ENCODE measurements around the gene CTSH. TPM values are rescaled to one million over a fixed set of nuclear protein-coding genes. Genes with fewer than 3 reads are reported as not detected.
"Not testable (repeated sequence)": the region's sequence is repeated elsewhere in the genome, so short reads cannot be mapped to it uniquely, and the experiment has no call there.

CTSH gene
- total and polyA plus RNA-seq, 7 donors, result 16.0 to 52.6 (median 29.7) TPM

GRCh38 chr15:78880813-78881212 is 64.0 kb downstream of the CTSH start:
- Histone ChIP-seq H3K36me3 (ENCODE audit: insufficient read depth in 1 of 2, low read depth in 1 of 2) (peaks cover 0 to 50% of the 10 kb centered on the region in 2 donors), H3K4me1 (peaks cover 63% of the 10 kb centered on the region), H3K27me3 (ENCODE audit: insufficient read depth in 3 of 3, low read length in 2 of 3) (no peaks in the 10 kb centered on the region), H3K4me3 (no peak overlapping the region), H3K27ac (no peak overlapping the region), H3K9me3 (no peaks in the 10 kb centered on the region)
- ATAC-seq (no peak), DNase-seq (no peak)
- WGBS, 3 donors, result 82 to 93% (median 85%) methylated on average over 1 of the region's 1 CpG
- intact Hi-C loops (cut with DNase I), result loop anchor here in 1 of 2 donors (10.0 kb wide), 1 partner anchor 736 kb away; the partner anchor contains the start of gene IDH3A
- TF ChIP-seq CTCF (IDR thresholded peaks at IDR 0.05), result no peak

- ATAC-seq, result peak; percentile 19 to 45 (median 40)
- H3K4me3 ChIP-seq, result no peak overlapping the region
- peak overlapping the region; percentile 42 for H3K27ac ChIP-seq
These were observed 64.7 kb downstream of the CTSH start for GRCh38 chr15:78880242-78880533.

GRCh38 chr15:78879517-78880241 is 65.2 kb downstream of the CTSH start:
- no peak for ATAC-seq
- Histone ChIP-seq H3K27me3 (ENCODE audit: insufficient read depth in 3 of 3, low read length in 2 of 3) (no peaks in the 10 kb centered on the region), H3K9me3 (no peaks in the 10 kb centered on the region), H3K27ac (peak overlapping the region; percentile 42), H3K36me3 (ENCODE audit: insufficient read depth in 1 of 2, low read depth in 1 of 2) (peaks cover 0 to 39% of the 10 kb centered on the region in 2 donors), H3K4me1 (peaks cover 73% of the 10 kb centered on the region), H3K4me3 (peak overlapping the region; percentile 20)
- DNase-seq, result no peak
- intact Hi-C loops (cut with DNase I), result loop anchor here in 1 of 2 donors (10.0 kb wide), 2 partner anchors 115 to 735 kb away; partner anchors contain the start of gene IDH3A
- 9 to 18% (median 15%) methylated on average over 6 of the region's 6 CpGs for WGBS, 3 donors
- no peak for TF ChIP-seq CTCF (IDR thresholded peaks at IDR 0.05)

More at GRCh38 chr15:78880242-78880533, 64.7 kb downstream of the CTSH start:
- no peak for DNase-seq
- intact Hi-C loops (cut with DNase I), result loop anchor here in 1 of 2 donors (10.0 kb wide), 1 partner anchor 735 kb away; the partner anchor contains the start of gene IDH3A
- peaks cover 69% of the 10 kb centered on the region for H3K4me1 ChIP-seq
- TF ChIP-seq CTCF (IDR thresholded peaks at IDR 0.05), result no peak
- H3K27me3 ChIP-seq (ENCODE audit: insufficient read depth in 3 of 3, low read length in 2 of 3), result no peaks in the 10 kb centered on the region
- H3K9me3 ChIP-seq, result no peaks in the 10 kb centered on the region
- H3K36me3 ChIP-seq (ENCODE audit: insufficient read depth in 1 of 2, low read depth in 1 of 2), result peaks cover 0 to 44% of the 10 kb centered on the region in 2 donors

GRCh38 chr15:78878356-78878755 is 66.5 kb downstream of the CTSH start:
- DNase-seq (no peak), ATAC-seq (no peak)
- Histone ChIP-seq H3K36me3 (ENCODE audit: insufficient read depth in 1 of 2, low read depth in 1 of 2) (peaks cover 0 to 33% of the 10 kb centered on the region in 2 donors), H3K27me3 (ENCODE audit: insufficient read depth in 3 of 3, low read length in 2 of 3) (no peaks in the 10 kb centered on the region), H3K9me3 (no peaks in the 10 kb centered on the region), H3K27ac (no peak overlapping the region), H3K4me1 (peaks cover 74% of the 10 kb centered on the region), H3K4me3 (peak overlapping the region; percentile 84)
- no peak for TF ChIP-seq CTCF (IDR thresholded peaks at IDR 0.05)
- 38 to 56% (median 44%) methylated on average over 1 of the region's 1 CpG for WGBS, 3 donors
- intact Hi-C loops (cut with DNase I), result loop anchor here in 1 of 2 donors (10.0 kb wide), 1 partner anchor 114 kb away; no protein-coding TSS in a partner anchor

- WGBS, 3 donors, result 80 to 86% (median 82%) methylated on average over 12 to 14 of the region's 14 CpGs
- ATAC-seq; DNase-seq; H3K9me3 ChIP-seq; H3K27me3 ChIP-seq (ENCODE audit: insufficient read depth in 3 of 3, low read length in 2 of 3); H3K27ac ChIP-seq: not testable (repeated sequence)
- Histone ChIP-seq H3K4me1 (peaks cover 61% of the 10 kb centered on the region), H3K4me3 (peak overlapping the region; percentile 84), H3K36me3 (ENCODE audit: insufficient read depth in 1 of 2, low read depth in 1 of 2) (peaks cover 0 to 19% of the 10 kb centered on the region in 2 donors)
- intact Hi-C loops (cut with DNase I), result loop anchor here in 1 of 2 donors (10.0 kb wide), 1 partner anchor 112 kb away; no protein-coding TSS in a partner anchor
These were observed 67.9 kb downstream of the CTSH start for GRCh38 chr15:78876954-78877353.
